Amniotic epithelial cell (primary cell): ENCODE measurements around the gene DES.
A peak's percentile ranks its signal among the peaks of the same experiment; 100 is the strongest.

Experiments used
- DNase-seq: peaks from one replicate; pipeline ENCODE4 v3.0.0-alpha.2; 2010; ENCODE audit warnings: low read depth

The DES gene

DNA sequence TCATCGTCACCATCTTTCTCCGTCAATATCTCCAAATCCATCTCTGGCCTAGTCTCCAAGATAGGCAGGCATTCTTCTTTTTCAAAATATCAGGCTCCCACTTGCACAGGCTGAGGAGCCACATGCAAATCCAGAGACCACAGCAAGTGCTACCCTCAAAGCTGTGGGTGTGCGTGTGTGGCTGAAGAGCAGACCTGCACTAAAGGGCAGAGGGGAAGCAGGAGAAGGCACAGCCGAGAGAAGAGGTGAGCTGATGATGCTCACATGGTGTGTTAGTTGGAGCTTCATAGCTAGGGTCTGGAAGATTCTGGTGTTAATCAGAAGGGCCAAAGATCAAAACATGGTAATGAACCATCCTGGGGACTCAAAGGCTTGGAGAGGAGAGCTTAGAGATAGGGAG is 20.3 kb downstream of the DES start:
- DNase-seq: no peak

GRCh38 chr2:219439506-219439905 is 21.3 kb downstream of the DES start:
- no peak for DNase-seq

DNA sequence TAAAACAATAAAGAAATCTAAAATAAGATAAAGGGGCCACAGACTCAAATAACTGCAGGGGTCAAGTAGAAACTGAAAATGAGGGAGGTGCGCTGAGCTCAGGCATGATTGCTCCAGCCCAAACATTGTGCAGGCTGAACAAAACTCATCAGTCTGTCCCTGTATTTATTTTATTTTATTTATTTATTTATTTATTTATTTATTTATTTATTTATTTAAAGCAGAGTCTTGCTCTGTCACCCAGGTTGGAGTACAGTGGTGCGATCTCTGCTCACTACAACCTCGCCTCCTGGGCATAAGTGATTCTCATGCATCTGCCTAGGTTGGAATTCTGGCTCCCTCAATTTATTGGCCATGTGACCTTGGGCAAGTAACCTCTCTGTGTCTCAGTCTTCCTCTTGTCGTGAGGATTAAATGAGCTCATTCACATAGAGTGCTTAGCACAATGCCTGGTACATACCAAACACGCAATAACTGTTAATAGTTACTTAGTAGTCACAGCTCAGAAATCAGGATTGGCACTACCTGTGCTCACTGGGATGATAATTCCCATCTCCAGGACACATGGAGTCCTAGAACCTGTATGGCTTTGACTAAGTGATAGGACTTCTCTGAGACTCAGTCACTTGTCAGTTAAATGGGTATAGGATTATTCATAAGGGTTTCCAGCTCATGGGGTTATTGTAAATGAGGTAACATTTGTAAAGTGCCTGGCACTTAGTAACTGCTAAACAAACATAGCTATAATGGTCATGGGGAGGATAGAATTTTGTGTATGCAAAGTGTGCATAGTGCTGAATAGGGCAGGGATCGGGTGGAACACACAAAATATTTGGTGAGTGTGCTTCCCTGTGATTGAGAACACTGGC is 22.4 kb downstream of the DES start:
- DNase-seq: peak; percentile 58

- DNase-seq: peak; percentile 87
Observed at GRCh38 chr2:219441451-219442255, 23.5 kb downstream of the DES start.

- DNase-seq: no peak
Observed at GRCh38 chr2:219442256-219443015, 24.3 kb downstream of the DES start.

- DNase-seq: no peak
Observed at GRCh38 chr2:219443016-219443696, 25.0 kb downstream of the DES start.

DNA sequence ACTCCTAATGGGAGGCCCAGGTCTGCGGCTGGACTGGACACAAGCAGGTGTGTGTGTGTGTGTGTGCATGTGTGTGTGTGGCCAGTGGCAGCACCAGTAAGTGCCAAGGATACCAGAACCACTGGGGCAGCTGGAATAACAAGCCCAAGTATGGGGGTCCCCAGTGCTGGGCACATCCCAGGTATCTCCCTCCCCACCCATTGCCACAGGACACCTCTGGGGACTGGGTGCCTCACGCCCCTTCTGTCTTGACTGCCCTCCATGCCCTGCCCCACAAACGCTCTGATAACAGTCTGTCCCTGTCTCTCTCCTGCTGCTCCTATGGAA is 25.5 kb downstream of the DES start:
- DNase-seq: no peak

GRCh38 chr2:219444566-219445091 is 26.5 kb downstream of the DES start:
- no peak for DNase-seq

- DNase-seq: no peak
Observed at GRCh38 chr2:219445220-219445640, 27.1 kb downstream of the DES start.

- DNase-seq: peak; percentile 87
Observed at GRCh38 chr2:219446101-219446504, 27.9 kb downstream of the DES start.

DNA sequence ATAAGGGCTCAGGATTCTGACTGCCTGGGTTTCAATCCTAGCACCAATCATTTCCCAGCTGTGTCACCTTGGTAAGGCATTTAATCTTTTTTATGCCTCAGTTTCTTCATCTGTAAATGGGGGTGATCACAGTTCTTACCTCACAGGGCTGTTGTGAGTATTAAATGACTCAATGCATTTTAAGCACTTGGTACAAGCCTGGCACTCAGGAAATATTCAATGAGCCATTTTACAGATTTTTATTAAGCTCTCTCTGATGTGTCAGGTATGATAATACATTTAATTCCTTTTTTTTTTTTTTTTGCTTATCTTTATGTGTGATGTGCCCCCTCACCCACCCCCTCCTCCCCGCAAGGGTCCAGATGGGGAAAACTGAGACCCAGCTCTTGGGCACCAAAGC is 28.5 kb downstream of the DES start:
- DNase-seq: no peak

DNA sequence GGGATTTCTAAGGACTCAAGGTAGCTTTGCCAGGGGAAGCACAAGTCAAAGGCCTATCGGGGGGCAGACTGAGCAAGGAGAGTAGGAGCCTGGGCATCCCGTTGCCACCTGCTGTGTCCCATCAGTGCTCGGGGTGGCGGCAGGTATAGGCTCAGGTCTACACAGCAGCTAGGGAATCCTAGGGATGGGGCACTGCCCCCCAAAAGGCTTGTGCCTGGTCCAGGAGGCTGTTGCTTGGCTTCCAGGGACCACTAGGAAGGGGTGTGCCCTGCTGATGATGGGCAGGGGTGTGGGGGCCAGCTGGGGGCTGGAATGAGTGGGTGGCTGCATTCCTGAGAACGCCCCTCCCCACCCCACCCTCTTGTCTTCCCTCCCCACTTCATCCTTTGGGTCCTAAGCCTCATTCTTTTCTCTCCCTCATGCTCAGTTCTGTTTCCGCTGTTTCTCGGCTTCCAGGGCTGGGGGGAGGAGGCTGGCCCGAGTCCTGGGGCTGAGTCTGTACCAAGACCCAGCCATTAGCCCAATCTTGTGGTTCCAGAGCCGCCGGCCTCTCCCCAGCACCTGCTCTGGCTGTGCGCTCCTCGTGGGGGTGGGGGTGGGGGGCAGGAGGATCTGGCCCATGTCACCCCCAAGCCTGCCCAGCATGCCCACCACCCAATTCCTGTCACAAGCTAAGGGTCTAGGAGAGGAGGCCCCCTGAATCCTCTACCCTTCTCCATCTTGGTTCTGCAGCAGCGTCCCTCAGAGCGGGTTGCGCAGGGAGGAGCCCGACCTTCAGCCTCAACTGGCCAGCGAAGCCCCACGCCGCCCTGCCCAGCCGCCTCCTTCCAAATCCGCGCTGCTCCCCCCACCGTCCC is 29.3 kb downstream of the DES start:
- no peak for DNase-seq

DNA sequence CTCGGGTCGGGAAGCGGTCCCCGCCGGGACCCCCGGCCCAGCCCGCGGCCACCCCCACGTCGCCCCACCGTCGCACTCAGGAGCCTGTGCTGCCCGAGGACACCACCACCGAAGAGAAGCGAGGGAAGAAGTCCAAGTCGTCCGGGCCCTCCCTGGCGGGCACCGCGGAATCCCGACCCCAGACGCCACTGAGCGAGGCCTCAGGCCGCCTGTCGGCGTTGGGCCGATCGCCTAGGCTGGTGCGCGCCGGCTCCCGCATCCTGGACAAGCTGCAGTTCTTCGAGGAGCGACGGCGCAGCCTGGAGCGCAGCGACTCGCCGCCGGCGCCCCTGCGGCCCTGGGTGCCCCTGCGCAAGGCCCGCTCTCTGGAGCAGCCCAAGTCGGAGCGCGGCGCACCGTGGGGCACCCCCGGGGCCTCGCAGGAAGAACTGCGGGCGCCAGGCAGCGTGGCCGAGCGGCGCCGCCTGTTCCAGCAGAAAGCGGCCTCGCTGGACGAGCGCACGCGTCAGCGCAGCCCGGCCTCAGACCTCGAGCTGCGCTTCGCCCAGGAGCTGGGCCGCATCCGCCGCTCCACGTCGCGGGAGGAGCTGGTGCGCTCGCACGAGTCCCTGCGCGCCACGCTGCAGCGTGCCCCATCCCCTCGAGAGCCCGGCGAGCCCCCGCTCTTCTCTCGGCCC is 30.1 kb downstream of the DES start:
- no peak for DNase-seq

DNA sequence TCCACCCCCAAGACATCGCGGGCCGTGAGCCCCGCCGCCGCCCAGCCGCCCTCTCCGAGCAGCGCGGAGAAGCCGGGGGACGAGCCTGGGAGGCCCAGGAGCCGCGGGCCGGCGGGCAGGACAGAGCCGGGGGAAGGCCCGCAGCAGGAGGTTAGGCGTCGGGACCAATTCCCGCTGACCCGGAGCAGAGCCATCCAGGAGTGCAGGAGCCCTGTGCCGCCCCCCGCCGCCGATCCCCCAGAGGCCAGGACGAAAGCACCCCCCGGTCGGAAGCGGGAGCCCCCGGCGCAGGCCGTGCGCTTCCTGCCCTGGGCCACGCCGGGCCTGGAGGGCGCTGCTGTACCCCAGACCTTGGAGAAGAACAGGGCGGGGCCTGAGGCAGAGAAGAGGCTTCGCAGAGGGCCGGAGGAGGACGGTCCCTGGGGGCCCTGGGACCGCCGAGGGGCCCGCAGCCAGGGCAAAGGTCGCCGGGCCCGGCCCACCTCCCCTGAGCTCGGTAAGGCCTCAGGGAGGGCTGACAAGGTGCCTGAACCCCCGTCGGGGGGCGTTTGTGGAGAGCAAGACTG is 30.7 kb downstream of the DES start:
- no peak for DNase-seq

GRCh38 chr2:219449609-219450008 is 31.4 kb downstream of the DES start:
- no peak for DNase-seq

- DNase-seq: peak; percentile 40
Observed at GRCh38 chr2:219451661-219452360, 33.6 kb downstream of the DES start.

- DNase-seq: peak; percentile 95
Observed at GRCh38 chr2:219452361-219453317, 34.5 kb downstream of the DES start.
